ENCODE results near the gene COL6A5.
"Not testable (repeated sequence)": the region's sequence is repeated elsewhere in the genome, so short reads cannot be mapped to it uniquely, and the experiment has no call there.

Gene COL6A5

DNA sequence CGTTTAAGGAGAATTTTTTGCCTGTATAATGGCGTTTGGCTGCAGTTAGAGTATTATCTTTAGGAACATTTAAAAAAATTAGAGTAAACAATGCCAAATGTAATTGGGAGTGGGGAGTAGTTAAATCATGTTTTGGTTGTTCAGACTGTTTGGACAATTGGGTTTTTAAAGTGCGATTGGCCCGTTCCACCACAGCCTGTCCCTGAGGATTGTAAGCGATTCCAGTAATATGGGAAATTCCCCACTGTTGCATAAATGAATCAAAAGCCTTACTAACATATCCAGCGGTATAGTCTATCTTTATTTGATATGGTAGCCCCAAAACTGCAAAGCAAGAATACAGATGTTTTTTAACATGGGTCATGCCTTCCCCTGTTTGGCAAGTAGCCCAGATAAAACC lies 101.4 kb downstream of the COL6A5 start:
- not testable (repeated sequence) for DNase-seq

DNA sequence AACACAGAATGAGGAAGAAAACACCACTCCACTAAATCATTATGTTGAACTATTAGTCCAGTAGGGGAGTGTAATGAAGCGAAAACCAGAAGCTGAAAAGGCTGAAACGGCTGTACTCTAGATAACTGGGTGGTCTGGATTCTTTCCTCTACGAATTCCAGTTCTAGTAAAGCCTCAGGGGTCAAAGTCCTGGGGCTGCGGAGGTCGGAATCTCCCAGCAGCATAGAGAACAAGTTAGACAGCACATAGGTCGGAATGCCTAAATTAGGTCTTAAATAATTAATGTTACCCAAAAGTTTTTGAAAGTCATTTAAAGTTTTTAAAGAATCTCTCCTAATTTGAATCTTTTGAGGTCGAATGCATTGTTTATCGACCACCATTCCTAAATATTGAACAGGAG lies 102.7 kb downstream of the COL6A5 start:
- DNase-seq = not testable (repeated sequence)

DNA sequence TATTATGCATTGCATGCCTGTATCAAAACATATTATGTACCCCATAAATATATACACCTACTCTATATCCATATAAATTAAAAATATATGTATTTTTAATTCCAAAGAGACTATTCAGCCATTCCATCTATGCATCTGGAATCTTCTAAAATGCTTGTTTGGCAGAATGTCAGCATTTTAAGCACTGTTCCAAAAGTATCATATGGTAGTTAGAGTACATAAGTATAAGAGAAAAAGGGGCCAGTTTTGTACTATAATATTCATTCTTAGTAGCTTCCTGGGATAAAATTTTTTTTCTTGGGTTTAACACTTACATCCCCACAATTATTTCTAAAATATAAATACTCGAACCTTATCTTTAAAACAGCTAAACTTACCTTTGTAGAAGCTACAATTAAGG lies 111.1 kb downstream of the COL6A5 start:
- DNase-seq = no peak

DNA sequence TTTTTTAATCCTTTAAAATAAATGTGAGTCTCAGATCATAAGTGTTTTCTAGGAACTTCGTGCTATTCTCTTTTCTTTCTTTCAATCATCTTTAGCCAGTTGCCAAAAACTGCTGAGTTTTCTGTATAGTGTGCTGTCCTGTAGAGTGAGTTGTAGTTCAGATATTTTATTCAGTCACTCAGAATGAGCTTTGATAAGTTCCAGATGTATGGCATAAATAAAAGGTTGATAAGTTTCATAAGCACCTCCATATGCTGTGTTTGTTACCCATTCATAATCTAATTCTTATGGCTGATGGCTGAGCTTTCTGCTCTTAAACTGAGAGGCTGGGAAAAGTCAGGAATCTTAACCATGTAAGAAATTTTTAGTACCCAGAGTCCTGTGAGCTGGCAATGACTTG lies 112.2 kb downstream of the COL6A5 start:
- DNase-seq = no peak

DNA sequence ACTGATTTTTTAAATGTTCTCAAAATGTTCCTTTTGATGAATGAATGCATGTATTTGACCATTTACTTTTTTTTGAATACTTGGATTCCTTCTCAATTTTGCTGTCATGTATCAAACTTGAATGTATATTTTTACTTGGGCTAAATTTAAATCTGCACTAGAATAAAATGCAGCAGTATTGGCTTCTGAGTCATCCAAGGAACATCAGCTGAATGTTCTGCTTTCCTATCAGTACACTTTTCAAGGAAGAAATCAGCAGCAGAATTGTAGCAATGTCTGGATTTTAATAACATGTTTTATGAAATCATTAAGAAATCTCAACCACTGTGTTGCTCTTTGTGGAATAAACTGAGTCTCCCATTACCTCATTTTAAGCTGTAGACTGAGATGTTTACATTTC lies 114.5 kb downstream of the COL6A5 start:
- DNase-seq = no peak

DNA sequence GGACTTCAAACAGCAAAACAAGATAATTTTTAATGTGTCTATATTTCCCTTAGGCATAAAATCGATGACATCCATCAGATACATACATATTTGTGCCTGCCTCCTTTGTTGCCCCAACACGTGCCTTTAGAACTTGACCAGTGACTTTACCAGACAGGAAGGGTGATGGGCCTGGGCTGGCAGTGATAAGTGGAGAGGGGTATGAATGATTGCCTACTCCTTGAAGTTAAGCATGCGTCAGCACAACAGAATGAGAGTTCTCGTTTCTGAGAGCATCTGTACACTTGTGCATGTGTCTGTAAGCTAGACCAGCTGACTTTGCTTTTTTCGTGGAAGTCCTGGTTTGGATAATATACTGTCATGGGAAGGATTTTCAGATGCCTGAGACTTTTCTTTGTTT lies 116.6 kb downstream of the COL6A5 start:
- no peak for DNase-seq

DNA sequence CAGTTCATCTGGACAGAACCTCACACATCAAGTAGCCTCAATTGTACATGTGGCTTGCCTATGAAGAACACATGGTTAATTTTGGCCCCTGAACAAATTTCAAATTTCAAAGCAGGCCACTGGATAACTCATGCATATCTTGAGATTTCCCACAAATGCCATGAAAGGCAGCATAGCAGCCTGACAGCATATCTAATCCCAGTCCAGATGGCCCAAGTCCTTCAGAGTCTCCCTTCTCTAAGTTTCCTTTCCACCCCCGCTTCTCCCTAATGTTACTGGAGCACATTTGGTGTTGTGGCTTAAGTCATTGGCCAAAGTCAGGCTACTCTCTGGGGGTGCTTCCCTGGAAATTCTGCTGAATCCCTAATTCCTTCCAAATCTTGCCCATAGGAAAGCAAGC lies 117.7 kb downstream of the COL6A5 start:
- DNase-seq = no peak

DNA sequence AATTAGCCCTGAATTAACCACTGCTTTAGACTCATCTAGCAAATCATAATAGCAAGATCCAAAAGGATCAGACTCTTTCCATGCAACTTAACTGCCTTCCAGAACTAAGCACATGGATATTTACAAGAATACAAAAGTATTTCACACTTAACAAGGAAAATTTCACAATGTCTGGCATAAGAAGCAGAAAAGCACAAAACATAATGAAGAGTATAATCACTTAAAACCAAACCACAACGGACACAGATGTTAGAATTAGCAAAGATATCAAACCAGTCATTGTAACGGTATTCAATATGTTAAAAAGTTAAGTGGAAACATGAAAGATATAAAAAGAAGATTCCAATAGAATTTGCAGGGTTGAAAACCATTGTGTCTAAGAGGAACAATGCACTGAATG lies 120.0 kb downstream of the COL6A5 start:
- DNase-seq = no peak

DNA sequence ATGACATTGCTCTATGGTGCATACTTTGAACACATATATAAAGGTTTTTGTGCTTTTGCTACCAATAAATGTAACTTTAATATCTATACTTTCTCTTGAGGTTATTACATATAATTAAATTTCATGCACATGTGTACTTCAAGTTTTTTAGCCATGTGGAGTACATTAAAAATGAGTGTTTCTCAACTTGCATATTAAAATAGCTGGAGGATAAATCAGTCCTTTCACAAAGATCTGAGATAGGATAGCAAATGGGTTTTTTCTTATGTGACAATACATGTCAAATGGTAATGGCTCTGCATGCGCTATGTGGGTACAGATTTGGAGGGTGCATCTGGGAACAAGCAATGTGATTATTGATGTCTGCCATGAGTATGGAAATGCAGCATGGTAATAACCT lies 122.8 kb downstream of the COL6A5 start:
- no peak for DNase-seq

DNA sequence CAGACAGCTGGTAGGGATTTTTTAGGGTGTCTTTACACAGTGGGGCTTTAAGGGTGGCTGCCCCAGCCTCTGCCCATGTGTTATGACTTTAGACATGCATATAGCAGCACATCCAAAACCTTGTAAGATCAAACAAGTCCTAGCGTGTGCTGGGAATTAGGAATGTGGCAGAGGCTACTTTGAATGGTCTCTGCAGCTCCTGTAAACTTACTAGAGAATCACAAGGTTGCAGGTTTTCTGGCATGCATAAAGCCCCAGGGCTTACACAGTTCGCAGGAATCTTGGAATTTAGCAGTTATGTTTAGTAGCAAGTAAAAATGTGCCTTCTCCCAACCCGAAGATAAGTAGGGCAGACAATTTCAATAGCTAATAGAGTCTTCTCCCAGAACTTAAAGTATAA lies 124.7 kb downstream of the COL6A5 start:
- DNase-seq = no peak

DNA sequence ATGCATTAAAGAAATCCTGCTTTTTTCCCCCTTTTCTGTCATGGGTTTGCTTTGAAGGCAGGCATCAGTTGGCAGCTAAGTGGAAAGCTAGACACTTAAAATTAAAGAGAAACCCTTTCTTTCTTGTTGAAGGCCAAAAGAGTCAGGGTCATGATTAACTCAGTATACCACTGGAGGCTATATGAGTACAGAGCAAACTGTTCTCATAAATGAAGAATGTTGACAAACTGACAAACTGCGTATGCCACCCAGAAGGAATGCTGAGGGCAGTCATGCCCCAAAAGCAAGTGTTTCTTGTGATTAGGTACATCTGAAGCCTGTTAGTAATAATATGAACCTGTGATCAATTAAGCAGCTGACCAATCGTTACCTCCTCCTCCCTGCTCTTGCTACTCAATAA lies 127.9 kb downstream of the COL6A5 start:
- DNase-seq = no peak

DNA sequence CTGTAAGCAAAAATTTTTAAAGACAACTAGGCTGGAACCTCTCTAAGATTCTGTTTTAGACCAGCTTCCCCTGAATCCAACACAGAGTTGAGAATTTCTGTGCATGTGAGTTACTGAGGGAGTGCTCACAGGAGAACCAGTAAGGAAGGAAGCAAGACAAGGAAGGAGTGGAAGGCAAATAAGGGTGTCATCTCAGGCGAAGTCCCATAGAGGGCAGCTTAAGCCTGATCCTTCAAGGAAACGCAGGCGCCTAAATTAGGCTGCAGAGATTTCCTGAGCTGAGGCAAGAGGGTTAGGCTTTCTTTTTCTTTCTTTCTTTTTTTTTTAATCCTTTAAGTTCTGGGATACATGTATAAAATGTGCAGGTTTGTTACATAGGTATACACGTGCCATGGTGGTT lies 135.3 kb downstream of the COL6A5 start:
- DNase-seq = no peak

DNA sequence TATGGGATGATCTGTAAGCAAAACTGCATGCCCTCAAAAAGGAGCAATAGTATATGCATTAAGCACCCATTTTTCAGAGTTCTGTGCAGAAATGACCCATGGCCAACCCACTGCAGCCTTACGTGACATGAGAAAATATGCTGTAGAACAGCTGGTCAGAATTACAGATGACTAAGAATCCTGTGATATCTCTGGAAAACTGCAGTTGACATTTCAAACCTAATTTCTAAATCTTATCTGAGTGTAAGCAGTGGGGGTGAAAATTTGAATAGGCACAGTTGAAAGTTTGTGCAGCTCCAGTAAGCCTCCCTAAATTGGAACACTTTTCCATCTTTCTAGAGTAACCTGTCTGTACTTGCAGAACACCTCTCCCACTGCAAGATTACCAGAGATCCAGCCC lies 142.8 kb downstream of the COL6A5 start:
- no peak for DNase-seq

DNA sequence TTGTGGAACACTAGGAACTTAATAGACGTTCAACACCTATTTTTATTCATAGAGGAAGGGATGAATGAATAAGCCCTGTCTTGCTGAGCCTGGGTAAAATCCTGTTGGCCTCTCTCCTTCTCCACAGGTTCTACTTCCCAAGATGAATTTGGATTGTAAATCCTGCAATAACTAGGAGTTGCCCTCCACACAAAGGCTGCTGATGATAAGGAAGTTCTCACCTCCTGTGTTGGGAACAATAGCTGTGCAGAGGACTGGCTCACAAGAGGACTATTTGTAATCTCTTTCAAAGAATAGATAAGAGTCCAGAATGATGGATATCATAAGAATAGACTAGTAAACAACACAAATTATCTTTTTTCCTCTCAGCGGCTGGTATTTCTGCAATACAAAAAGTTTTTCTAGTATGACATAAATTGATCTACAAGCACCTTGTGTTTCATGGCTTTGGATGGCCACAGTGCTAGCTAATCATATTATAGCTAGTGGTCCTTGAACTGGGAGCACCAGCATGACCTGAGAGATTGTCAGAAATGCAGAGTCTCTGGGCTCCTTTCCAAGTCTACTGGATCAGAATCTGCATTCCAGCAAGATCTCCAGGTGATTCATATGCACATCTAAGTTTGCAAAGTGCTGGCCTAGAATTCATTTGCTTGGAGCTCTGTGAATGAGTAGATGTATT lies 143.4 kb downstream of the COL6A5 start:
- DNase-seq = no peak

DNA sequence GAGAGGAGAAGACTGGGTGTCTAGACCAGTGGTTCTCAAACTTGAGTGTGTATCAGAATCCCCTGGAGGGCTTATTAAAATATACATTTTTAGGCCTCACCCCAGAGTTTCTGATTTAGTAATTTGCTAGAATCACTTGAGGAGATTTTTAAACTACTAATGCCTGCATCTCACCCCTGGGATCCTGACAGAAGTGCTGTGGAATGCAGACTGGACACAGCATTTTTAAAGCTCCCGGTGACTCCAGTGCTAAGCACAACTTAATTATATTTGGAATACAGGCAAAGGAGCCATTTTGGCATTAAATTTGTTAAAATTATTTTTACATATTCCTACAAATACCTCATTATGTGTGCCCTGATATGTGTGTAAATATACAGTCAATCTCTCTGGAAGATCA lies 144.8 kb downstream of the COL6A5 start:
- no peak for DNase-seq

DNA sequence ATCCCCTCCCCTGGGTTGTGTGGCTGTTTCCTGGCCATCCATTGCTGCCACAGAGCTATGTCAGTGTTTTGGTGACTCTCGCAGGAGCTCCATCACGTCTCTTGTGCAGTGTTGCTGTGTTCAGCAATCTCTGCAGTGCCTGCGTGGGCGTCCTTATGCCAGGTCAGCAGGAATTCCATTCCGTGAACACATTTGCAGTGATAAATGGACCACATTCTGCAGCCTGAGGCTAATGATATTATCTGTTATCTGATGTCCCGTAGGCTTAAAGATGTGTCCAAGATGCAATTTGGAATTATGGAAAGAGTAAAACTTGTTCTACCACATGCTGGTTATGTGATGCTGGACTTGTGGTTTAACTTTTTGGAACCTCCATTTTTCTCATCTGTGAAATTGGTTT lies 146.0 kb downstream of the COL6A5 start:
- DNase-seq = no peak

DNA sequence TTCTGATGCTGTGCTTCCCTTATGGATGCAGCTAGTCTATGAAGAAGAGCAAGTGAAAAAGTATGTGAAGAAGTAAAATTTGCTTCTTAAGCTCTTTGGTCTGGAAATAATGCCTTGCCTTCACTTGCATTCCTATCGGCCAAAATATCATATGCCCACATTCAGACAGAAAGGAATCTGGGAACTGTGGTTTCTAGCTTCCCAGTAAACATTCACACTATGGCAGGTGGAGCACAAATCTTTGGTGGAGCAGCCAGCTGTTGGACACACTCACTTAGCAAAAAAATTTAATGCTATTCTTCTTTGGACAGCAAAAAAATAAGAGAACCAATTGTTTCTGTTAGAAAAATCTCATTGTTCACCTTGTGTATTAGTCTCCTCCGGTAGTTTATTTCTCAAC lies 159.2 kb downstream of the COL6A5 start:
- no peak for DNase-seq

DNA sequence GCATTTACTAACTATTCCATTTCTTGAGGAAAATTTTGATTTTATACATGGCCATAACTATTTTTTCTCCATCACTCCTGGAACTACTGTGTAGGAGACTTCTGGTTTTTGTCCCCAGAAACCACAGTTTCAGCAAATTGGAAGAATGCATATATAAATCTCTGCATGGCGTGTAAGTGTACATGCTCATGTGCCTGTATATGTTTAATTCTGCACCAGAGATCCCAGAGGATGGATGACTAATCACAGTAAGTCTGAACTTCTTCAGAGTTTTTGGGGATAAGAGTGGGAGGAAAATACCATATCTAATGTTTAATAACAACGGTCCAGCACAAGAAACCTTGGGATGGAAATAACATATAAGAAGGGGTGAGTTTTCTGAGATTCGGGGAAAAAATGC lies 160.6 kb downstream of the COL6A5 start:
- no peak for DNase-seq

DNA sequence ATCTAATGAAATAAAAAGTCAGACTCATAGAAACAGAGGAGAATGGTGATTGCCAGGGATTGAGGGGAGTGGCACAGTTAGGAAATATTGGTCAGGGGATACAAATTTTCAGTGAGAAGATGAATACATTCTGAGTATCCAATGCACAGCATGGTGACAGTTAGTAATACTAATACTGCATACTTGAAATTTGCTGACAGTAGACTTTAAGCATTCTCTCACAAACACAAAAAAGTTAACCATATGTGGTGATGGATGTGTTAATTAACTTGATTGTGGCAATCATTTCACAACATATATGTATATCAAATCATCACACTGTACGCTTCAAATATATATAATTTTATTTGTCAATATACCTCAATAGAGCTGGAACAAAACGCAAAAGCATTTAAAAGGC lies 162.3 kb downstream of the COL6A5 start:
- DNase-seq = no peak

DNA sequence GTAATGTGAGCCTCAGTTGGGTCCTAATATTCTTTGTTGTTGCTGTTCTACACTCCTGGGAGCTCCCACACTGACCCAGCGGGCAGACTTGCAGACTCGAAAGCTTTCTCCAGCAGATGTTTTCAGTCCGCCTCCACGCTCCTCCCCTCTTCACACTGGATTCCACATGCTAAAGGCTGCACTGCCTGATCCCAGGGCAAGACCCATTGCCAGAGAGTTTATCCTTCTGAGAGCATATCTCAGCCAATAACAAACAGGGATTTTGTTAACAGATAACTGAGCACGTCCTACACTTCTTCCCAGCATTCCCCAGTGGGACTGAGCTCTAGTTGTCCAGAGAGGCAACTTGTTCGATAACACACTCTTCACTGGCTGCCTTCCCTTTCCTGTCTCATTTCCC lies 163.5 kb downstream of the COL6A5 start:
- DNase-seq = no peak

DNA sequence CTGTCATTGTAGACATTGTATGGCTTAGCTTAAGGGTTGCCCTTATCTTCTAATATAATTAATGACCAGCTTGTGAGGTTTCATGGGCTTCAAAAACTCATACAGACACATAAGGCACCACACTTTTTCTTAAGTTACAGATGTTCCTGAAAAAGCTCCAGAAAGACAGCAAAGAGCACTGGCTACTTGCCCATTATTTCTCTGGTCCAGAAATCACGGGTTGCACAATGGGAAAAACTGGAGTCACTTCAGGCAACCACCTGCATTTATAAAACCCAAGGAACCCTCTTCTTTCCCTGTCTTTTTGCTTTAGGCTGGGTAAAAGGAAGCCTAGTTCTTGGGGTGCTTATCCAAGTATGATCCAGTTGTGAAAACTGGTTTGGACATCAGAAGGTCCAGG lies 169.2 kb downstream of the COL6A5 start:
- DNase-seq = no peak

DNA sequence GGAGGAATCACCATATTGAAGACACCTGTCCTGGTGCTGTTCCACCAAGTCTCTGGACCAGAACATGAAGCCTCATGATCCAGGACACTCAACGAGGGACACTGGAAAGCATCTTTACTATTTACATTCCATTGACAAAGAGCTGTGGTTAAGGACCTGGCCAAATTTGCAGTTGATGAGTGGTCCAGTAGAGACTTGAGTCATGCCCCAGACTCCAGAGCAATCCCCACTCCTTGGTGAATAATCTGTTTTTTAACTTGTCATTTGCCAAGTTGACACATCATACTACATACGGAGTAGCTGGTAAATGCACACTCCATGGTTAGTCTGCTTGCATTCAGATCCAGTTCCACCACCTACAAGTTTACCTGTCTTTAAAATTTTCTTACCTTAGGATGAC lies 170.3 kb downstream of the COL6A5 start:
- no peak for DNase-seq

DNA sequence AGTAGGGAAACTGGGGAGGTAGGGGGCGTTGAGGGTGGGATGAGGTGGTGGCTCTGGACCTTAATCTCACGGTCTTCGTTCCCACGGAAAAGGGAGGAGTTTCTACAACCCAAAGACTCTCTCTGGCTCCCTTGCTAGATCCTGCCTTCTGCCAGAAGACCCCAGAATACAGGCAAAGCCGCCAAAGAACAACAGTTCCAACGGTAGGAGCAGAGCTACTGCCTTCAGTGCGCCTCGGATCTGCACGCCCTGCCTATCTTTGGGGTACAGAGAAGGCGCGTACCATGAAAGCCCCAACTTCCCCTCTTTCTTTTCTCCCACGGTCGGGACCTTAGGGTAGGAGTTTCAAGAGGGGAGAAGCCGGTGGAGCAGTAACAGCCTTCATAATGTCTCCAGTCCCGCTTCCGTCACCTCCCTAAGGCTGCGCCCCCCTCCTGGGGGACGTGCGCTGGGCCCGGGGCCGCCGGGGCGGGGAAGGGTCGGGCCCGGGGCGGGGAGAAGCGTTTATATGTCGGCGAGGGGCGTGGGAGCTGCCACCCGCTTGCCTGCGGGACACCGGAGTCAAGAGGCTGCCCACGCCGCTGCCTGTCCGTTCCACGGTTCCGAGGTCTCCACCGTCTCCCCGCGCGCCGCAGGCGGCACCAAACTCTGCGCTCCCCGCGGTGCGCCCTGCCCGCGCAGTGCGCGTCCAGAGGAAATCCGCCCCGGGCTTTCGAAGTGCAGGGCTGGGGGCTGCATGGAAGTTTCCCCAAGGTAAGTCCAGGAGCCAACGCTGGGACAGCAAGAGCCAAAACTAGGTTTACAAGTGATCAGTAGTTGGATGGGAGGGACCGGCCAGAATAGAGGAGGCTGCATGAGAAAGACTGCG lies 171.4 kb downstream of the COL6A5 start, which contains the start of gene COL6A6:
Gene COL6A6, plus strand, starts transcription at position 533 of the 868 bp plus-strand sequence. CDS start 43,188 bp downstream, outside the sequence.
- DNase-seq = no peak

DNA sequence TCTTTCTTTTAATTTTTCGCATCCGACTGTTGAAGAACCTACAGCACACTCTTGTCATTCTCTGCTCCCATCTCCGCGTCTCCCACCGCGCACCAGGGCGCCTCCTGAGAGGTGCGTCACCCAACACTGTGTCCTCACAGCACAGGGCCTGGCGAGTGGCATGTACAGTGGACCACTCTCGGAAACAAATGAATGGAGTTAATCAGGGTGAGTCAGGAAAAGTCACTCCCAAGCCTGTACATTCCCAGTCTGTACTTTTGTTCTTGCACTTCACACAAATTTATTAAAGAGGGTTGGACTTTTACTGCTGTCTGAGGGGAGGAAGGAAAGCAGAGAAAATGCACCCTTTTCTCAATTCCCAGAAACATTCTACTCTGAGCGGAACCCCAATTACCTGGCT lies 172.1 kb downstream of the COL6A5 start:
- DNase-seq = no peak

DNA sequence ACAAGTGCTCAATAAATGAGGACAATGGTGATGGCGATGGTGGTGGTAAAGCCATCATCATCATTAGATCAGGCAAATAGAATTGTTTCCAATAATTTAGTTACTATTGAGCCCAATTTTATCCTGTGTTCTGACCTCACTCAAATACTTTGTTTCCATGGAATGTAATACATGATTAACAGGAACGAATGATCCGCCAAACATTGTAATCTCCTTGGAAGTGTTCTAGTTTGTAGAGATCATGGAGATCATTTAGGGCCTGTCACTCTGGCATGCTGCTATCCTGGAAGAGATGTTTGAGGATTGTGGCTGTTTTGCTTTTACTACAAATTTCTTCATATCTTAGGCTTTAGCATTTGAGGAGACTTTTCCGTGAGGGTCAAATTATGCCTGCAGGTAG lies 174.3 kb downstream of the COL6A5 start:
- DNase-seq = no peak
